DLD1 (cell line): ENCODE measurements around the gene DOK6.

Source experiments
- in situ Hi-C: cut with HindIII; loops from 2 replicates; pipeline ENCODE4 v1.10.0; 2017; ENCODE audit warnings: low sequenced_read_pairs

The DOK6 gene

GRCh38 chr18:69680123-69680522 is 279.4 kb downstream of the DOK6 start:
- in situ Hi-C loops: no loop called here

- in situ Hi-C loops: no loop called here
Measured at GRCh38 chr18:69683176-69683575, 282.5 kb downstream of the DOK6 start.

- in situ Hi-C loops: no loop called here
Measured at GRCh38 chr18:69684789-69685188, 284.1 kb downstream of the DOK6 start.

- in situ Hi-C loops: no loop called here
Measured at GRCh38 chr18:69686861-69687260, 286.2 kb downstream of the DOK6 start.

GRCh38 chr18:69689121-69689759 is 288.6 kb downstream of the DOK6 start:
- in situ Hi-C loops: no loop called here

- in situ Hi-C loops: no loop called here
Measured at GRCh38 chr18:69691008-69691760, 290.5 kb downstream of the DOK6 start.

GRCh38 chr18:69697069-69697468 is 296.4 kb downstream of the DOK6 start:
- in situ Hi-C loops: no loop called here

- in situ Hi-C loops: no loop called here
Measured at GRCh38 chr18:69697689-69698088, 297.0 kb downstream of the DOK6 start.

GRCh38 chr18:69701305-69701704 is 300.6 kb downstream of the DOK6 start:
- in situ Hi-C loops: no loop called here

GRCh38 chr18:69703461-69703860 is 302.8 kb downstream of the DOK6 start:
- in situ Hi-C loops: no loop called here

GRCh38 chr18:69705987-69706386 is 305.3 kb downstream of the DOK6 start:
- in situ Hi-C loops: no loop called here

GRCh38 chr18:69708844-69709243 is 308.2 kb downstream of the DOK6 start:
- in situ Hi-C loops: no loop called here

GRCh38 chr18:69715191-69715795 is 314.6 kb downstream of the DOK6 start:
- in situ Hi-C loops: no loop called here

GRCh38 chr18:69717586-69717985 is 316.9 kb downstream of the DOK6 start:
- in situ Hi-C loops: no loop called here

- in situ Hi-C loops: no loop called here
Measured at GRCh38 chr18:69718912-69719547, 318.3 kb downstream of the DOK6 start.

GRCh38 chr18:69720422-69720821 is 319.7 kb downstream of the DOK6 start:
- in situ Hi-C loops: no loop called here

- in situ Hi-C loops: no loop called here
Measured at GRCh38 chr18:69723434-69723833, 322.7 kb downstream of the DOK6 start.

- in situ Hi-C loops: no loop called here
Measured at GRCh38 chr18:69725009-69725408, 324.3 kb downstream of the DOK6 start.

GRCh38 chr18:69725855-69726508 is 325.3 kb downstream of the DOK6 start:
- in situ Hi-C loops: no loop called here

- in situ Hi-C loops: no loop called here
Measured at GRCh38 chr18:69727912-69728572, 327.4 kb downstream of the DOK6 start.

GRCh38 chr18:69730664-69731063 is 330.0 kb downstream of the DOK6 start:
- in situ Hi-C loops: no loop called here
